GM06990 (cell line): Measurements from ENCODE around the gene MLX.
"Not testable (repeated sequence)": the region's sequence is repeated elsewhere in the genome, so short reads cannot be mapped to it uniquely, and the experiment has no call there.

Source experiments
- DNase-seq: peaks from one replicate; pipeline ENCODE4 v3.0.0-alpha.2; 2011; ENCODE audit not compliant: insufficient read length; ENCODE audit errors: extremely low read depth
- H3K27me3 ChIP-seq: replicated peaks from 2 replicates; pipeline ENCODE4 v1.6.0; 2011; ENCODE audit warnings: low read length; ENCODE audit not compliant: control insufficient read depth, insufficient read depth
- H3K36me3 ChIP-seq: 2 replicates; pipeline ENCODE4 v1.5.1; 2011; ENCODE audit warnings: low read length; ENCODE audit not compliant: control insufficient read depth, insufficient read depth
- H3K4me3 ChIP-seq: replicated peaks from 2 replicates; pipeline ENCODE4 v1.5.1; 2011; ENCODE audit warnings: low read depth, mild to moderate bottlenecking, control low read depth, low read length
- CTCF ChIP-seq: IDR thresholded peaks from 2 replicates; pipeline ENCODE4 v1.5.1; 2011; ENCODE audit warnings: low read length, control low read depth, mild to moderate bottlenecking, inconsistent platforms; ENCODE audit not compliant: insufficient read depth, poor library complexity, severe bottlenecking

The MLX gene

GRCh38 chr17:42618442-42619150, 51.7 kb downstream of the MLX start:
- TF ChIP-seq CTCF, result peak; percentile 61
- H3K36me3 ChIP-seq, result peaks cover 16% of the 10 kb centered on the region
- H3K4me3 ChIP-seq, result peak overlapping the region; percentile 4
- no peaks in the 10 kb centered on the region for H3K27me3 ChIP-seq
- peak; percentile 78 for DNase-seq

GRCh38 chr17:42621987-42622386, 55.1 kb downstream of the MLX start:
- not testable (repeated sequence) for H3K27me3 ChIP-seq, H3K36me3 ChIP-seq, H3K4me3 ChIP-seq, DNase-seq
